Measurements from ENCODE around the gene ASF1A.
A peak's percentile ranks its signal among the peaks of the same experiment; 100 is the strongest.

The ASF1A gene

DNA sequence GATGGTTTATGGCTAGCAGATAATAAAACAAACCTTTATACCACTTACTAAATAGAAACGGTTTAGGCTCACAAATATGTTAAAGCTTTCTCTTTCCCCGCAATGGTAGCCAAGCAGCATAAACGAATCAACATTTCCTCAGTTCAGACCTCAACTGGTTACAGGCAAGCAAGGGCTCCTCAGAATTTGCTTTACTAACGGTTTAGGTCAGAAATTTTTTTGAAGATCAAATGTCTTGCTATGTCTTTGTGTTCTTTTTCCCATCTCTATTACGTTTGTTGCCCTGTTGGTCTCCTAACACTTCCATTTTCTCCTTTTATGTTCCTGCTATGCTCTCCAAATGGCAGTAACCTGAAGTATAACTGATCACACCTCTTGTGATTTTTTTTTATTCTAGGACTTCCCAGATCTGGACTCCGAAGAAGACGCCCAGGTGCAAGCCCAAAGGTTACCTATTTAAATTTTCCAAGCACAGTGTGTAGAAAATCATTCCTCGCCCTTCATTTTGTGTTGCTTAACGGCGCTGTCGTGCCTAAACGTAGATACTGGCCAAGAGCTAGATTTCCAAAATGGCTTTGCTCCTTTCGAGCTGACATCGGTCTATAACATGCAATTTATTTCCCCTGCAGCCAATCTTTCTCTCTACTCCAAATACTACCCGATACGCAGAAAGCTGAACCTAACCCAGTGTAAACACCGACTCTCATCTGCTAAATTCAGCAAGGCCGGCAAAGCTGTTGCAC is 717 bp upstream of the ASF1A start:
- peak overlapping the region; percentile 87 for H3K4me3 ChIP-seq (ENCODE audit: low read length)

GRCh38 chr6:118894425-118895260 is 691 bp downstream of the ASF1A start:
- no peak for TF ChIP-seq ZNF274 (IDR thresholded peaks at IDR 0.05; ENCODE audit: low read depth, low read length)
- peak overlapping the region; percentile 87 for H3K4me3 ChIP-seq (ENCODE audit: low read length)

More for the DNA sequence above, 717 bp upstream of the ASF1A start:
- TF ChIP-seq ZNF274 (IDR thresholded peaks at IDR 0.05; ENCODE audit: low read depth, low read length): no peak

- H3K4me3 ChIP-seq (ENCODE audit: low read length): peak overlapping the region; percentile 87
- TF ChIP-seq ZNF274 (IDR thresholded peaks at IDR 0.05; ENCODE audit: low read depth, low read length): no peak
These were observed 1.3 kb downstream of the ASF1A start for GRCh38 chr6:118895261-118895560.

DNA sequence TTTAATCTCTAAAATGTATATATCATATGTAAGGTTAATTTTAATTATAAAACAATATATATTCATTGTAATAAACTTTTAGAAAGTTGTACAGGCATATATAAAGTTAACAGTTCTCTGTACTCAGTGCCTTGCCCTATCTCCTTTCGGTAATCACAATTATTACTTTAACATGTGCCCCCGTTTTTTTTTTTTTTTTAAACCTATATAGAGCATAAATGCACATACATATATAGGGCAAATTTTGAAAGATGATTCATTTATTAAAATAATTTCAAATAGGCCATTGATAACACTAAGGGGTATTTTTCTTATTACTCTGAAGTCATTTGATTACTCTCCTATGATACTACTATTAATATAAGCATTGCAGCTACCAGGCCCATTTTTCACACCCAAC is 1.9 kb downstream of the ASF1A start:
- TF ChIP-seq ZNF274 (IDR thresholded peaks at IDR 0.05; ENCODE audit: low read depth, low read length): no peak
- H3K4me3 ChIP-seq (ENCODE audit: low read length): peak overlapping the region; percentile 87; the same call in 1 of the 2 replicates

DNA sequence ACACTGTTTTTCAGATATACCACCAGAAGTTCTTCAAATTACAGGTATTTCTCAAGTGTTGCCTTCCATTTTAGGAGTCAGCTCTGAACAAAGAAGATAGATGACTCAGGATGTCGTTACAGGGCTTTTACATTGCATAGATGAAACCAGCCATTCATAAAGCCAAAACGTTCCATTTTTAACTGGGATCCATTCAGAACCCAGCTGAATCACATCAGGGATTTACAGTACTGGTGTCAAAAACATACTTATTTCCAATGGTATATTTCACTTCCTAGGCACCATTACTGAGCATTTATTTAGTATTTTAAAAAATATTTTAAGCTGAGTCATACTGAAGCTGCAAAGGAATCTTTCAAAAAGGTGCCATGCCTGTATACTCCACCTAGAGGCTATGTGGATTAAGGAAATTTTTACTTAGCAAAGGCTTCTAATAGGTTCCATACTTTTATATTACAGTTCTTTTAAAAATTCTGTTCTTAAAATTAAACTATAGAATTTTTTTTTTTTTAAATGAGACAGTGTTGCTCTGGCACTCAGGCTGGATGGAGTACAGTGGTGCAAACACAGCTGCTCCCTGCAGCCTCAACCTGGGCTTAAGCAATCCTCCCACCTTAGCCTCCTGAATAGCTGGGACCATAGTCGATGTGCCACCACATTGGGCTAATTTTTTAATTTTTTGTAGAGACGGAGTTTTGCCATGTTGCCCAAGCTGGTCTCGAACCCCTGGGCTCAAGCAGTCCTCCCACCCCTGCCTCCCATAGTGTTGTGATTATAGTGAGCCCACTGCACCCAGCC is 2.6 kb downstream of the ASF1A start:
- peak overlapping the region; percentile 87 for H3K4me3 ChIP-seq (ENCODE audit: low read length)
- TF ChIP-seq ZNF274 (IDR thresholded peaks at IDR 0.05; ENCODE audit: low read depth, low read length): no peak

DNA sequence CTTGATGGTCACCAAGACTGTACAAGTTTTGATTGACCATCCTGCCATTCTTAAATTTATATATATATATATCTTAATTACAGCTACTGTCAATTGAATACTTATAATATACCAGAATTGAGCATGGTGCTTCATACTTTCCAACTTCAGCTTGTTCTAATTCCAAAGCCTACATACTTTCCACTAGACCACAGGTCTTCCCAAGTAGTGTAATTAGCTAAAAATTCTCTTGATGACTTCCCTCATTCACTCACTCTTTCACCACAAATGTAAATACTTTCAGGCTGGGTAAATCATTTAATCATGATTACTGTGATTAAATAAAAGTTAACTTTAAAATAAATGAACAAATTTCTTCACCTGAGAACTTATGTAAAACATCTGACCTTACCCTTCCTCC is 3.4 kb downstream of the ASF1A start:
- no peak overlapping the region for H3K4me3 ChIP-seq (ENCODE audit: low read length)
- no peak for TF ChIP-seq ZNF274 (IDR thresholded peaks at IDR 0.05; ENCODE audit: low read depth, low read length)

DNA sequence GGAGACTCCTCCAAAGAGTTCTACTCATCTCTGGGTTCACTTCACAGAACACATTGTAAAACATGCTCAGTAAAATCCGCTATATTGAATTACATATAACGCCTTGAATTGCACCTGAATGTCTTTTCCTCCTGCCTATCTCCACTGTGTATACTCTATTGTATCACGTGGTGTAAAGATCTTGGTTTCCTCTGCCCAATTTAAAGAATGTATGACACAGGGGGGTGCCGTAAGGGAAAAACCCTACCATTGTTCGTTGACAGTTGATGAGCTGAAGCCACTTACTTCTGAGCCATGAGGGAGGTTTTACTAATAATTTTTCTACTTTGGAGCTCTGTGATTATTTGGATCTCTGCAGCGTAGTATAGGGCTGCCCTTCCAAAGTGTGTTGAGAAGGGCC is 6.0 kb downstream of the ASF1A start:
- no peak overlapping the region for H3K4me3 ChIP-seq (ENCODE audit: low read length)
- no peak for TF ChIP-seq ZNF274 (IDR thresholded peaks at IDR 0.05; ENCODE audit: low read depth, low read length)

- TF ChIP-seq ZNF274 (IDR thresholded peaks at IDR 0.05; ENCODE audit: low read depth, low read length): no peak
- H3K4me3 ChIP-seq (ENCODE audit: low read length): no peak overlapping the region
These were observed 8.8 kb downstream of the ASF1A start for GRCh38 chr6:118902726-118903125.

- no peak overlapping the region for H3K4me3 ChIP-seq (ENCODE audit: low read length)
- no peak for TF ChIP-seq ZNF274 (IDR thresholded peaks at IDR 0.05; ENCODE audit: low read depth, low read length)
These were observed 9.2 kb downstream of the ASF1A start for GRCh38 chr6:118903138-118903537.

DNA sequence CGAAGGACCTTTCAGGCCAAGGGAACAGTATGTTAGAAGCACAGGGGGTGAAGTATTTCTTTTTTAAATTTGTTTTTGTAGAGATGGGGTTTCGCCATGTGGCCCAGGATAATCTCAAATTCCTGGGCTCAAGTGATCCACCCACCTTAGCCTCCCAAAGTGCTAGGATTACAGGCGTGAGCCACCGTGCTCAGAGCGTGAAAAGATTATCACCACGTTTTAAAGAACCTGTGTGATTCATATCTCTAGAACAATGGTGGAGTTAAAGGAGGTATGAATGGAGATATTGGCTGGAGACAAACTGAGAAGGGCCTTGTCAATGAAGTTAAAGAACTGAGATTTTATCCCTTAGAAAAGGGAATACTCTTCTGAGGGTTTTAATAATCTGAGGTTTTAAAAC is 9.7 kb downstream of the ASF1A start:
- TF ChIP-seq ZNF274 (IDR thresholded peaks at IDR 0.05; ENCODE audit: low read depth, low read length): no peak
- H3K4me3 ChIP-seq (ENCODE audit: low read length): no peak overlapping the region

DNA sequence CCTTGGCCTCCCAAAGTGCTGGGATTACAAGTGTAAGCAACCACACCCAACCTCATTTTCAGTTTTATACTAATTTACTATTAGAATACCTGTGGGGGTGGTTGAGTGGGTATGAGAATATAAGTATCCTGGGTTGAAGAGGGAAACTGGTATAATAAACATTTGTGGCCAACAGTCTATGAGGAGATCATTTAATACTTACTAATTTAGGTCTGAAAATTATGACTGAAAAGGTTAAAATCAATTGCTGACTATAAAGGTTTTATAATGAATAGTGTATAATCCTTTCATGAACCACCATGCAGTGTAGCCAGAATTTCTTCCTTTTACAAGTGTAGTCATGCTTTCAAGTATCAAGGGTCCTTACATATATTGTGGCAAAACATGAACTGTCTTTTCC is 11.1 kb downstream of the ASF1A start:
- no peak overlapping the region for H3K4me3 ChIP-seq (ENCODE audit: low read length)
- no peak for TF ChIP-seq ZNF274 (IDR thresholded peaks at IDR 0.05; ENCODE audit: low read depth, low read length)

DNA sequence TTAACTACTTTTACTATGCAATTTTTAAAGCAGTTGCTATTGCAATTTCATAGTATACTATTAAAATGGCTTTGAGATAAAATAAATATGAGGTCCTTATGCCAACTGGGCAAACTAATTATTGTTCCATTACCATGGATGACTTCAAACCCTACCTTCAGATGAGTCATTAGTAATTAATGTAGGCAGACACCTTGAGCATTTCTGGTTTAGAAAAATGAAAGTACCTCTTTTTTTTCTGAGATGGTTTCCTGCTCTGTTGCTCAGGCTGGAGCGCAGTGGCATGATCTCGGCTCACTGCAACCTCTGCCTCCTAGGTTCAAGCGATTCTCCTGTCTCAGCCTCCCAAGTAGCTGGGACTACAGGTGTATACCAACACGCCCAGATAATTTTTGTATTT is 11.9 kb downstream of the ASF1A start:
- no peak for TF ChIP-seq ZNF274 (IDR thresholded peaks at IDR 0.05; ENCODE audit: low read depth, low read length)

DNA sequence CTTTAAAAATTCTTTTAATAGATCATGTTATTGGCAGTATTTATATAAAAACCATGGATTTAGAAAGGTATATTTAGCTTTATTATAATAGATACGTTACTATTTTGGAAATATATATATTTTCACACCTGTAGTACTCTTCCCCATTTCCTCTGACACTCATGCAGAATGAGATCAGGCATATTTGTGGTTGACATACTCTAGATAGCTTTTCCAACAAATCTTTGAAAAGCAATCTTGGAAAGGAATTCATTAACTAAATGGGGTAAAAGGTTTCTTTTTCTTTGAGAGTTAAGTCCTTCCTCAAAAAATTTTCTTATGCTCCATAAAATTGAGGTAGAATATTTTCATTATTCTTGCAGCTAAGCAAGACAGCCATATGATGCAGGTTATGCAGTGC is 14.5 kb downstream of the ASF1A start:
- H3K4me3 ChIP-seq (ENCODE audit: low read length): no peak overlapping the region
- TF ChIP-seq ZNF274 (IDR thresholded peaks at IDR 0.05; ENCODE audit: low read depth, low read length): no peak

More for the DNA sequence above, 11.9 kb downstream of the ASF1A start:
- H3K4me3 ChIP-seq (ENCODE audit: low read length): no peak overlapping the region

DNA sequence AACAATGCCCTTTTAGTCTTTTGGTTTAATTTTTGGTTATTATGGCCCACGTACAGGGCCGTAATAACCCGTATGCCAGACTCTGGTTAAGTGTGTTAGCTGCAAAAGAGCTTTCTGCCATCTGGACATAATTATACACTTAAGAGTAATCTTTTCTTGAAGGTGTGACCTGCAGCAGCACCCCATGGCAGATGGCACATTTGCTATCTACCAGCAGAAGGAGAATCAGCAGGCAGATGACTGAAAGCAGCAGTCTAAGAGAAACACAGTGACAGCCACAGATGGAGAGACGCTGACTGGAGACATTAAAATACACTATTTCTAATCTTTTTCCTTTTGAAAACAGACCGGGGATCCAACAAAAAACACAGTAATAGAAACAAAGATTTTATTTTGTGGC is 18.7 kb downstream of the ASF1A start:
- H3K4me3 ChIP-seq (ENCODE audit: low read length): no peak overlapping the region
- no peak for TF ChIP-seq ZNF274 (IDR thresholded peaks at IDR 0.05; ENCODE audit: low read depth, low read length)
